ENCODE measurements around the gene ZNF277.

Gene ZNF277

DNA sequence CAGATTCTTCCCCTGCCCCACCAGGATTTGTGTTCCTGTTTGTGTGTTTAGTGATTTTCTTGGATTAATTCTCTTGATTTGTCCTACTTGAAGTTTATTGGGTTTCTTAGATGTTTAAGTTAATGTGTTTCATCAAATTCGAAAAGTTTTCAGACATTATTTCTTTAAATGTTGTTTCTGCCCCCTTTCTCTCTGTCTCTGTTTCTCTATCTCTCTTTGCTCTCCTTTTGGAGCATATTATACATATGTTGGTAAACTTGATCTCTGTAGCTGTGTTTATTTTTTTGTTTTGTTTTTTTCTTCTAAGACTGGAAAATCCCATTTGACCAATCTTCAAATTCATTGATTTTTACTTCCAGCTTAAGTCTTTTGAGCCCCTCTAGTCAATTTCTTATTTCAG lies 115.6 kb downstream of the ZNF277 start:
- TF ChIP-seq, protein P1, sequence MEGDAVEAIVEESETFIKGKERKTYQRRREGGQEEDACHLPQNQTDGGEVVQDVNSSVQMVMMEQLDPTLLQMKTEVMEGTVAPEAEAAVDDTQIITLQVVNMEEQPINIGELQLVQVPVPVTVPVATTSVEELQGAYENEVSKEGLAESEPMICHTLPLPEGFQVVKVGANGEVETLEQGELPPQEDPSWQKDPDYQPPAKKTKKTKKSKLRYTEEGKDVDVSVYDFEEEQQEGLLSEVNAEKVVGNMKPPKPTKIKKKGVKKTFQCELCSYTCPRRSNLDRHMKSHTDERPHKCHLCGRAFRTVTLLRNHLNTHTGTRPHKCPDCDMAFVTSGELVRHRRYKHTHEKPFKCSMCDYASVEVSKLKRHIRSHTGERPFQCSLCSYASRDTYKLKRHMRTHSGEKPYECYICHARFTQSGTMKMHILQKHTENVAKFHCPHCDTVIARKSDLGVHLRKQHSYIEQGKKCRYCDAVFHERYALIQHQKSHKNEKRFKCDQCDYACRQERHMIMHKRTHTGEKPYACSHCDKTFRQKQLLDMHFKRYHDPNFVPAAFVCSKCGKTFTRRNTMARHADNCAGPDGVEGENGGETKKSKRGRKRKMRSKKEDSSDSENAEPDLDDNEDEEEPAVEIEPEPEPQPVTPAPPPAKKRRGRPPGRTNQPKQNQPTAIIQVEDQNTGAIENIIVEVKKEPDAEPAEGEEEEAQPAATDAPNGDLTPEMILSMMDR (IDR thresholded peaks at IDR 0.05; ENCODE audit: low read depth, low read length) = no peak
- no peak for DNase-seq (ENCODE audit: low read depth in 2 of 2)
- H3K4me3 ChIP-seq (replicated peaks in 1 of 2; ENCODE audit: low read depth in 2 of 2, low read length in 2 of 2) = no peak overlapping the region

DNA sequence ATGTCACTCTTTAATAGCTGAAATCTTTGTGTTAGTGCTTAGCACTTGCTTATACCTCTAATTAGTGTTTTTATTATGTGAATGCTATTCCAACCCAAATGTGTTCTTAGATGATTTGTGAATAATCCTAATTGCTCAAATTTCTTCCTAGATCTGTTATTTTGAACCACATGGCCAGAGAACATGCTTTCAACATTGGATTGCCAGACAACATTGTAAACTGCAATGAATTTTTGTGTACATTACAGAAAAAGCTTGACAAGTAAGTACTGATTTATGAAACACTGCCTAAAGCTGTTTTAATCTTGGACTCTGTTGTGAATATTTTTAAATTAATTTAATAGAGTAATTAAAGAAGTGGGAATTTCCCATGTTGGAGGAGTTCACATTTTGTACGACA lies 121.1 kb downstream of the ZNF277 start:
- TF ChIP-seq, protein P1 (IDR thresholded peaks at IDR 0.05; ENCODE audit: low read depth, low read length) = no peak
- no peak for DNase-seq (ENCODE audit: low read depth in 2 of 2)
- H3K4me3 ChIP-seq (replicated peaks in 1 of 2; ENCODE audit: low read depth in 2 of 2, low read length in 2 of 2) = no peak overlapping the region

DNA sequence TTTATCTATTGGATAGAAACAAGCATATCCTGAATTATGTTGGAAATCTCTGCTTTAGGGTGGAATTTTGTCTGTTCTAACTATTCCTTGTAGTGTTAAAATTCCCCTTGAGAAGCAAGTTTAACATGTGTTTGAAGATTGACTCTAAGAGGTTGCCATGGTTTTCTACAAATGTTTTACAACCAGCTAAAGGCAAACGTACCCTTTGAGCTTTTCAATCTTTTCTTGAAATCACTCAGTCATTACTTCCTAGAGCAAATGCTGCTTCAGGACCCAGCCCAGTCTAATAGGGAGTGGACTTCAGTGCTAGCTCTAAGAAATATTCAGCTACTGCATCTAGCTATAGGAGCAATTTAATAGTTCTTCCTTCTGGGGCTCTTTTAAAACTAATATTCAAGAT lies 125.0 kb downstream of the ZNF277 start:
- TF ChIP-seq, protein P1 (IDR thresholded peaks at IDR 0.05; ENCODE audit: low read depth, low read length) = no peak
- no peak overlapping the region for H3K4me3 ChIP-seq (replicated peaks in 1 of 2; ENCODE audit: low read depth in 2 of 2, low read length in 2 of 2)
- no peak for DNase-seq (ENCODE audit: low read depth in 2 of 2)

DNA sequence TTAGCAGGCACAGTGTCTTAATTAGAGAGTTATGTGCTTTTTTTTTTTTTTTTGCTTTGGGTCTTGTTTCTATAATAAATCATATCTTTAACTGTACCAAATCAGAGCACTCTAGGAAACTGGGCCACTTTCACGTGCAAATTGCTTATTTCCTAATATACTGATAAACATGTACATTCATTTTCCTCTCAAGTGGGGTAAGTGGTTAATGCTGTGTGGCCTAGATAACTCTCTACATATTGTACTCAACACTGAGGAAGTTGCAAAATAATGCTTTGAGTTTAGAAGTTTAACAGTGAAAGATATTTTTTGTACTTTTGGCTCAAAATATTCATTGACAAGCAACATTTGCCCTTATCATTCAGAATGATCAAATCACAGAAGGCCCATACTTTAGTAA lies 127.9 kb downstream of the ZNF277 start:
- TF ChIP-seq, protein P1 (IDR thresholded peaks at IDR 0.05; ENCODE audit: low read depth, low read length) = no peak
- DNase-seq (ENCODE audit: low read depth in 2 of 2) = peak in 1 of 2 donors; percentile 52
- H3K4me3 ChIP-seq (replicated peaks in 1 of 2; ENCODE audit: low read depth in 2 of 2, low read length in 2 of 2) = no peak overlapping the region

DNA sequence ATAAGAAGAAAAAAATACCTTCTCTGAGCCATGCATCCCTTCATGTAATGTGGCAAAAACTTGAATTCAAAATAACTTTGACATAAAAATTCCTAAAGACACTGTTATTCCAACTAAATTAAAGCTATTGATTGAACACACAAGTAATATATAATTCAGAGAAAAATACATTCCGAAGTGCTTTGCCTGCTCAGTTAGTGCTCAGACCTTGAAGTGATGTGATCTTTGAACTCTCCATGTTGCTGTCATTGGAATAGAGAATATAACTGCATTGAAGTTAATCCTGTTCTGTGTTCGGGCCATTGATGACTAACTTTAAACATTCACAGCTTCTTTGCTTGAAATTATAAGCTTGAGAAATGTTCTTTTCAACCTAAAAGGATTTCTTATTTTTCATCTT lies 129.8 kb downstream of the ZNF277 start:
- TF ChIP-seq, protein P1 (IDR thresholded peaks at IDR 0.05; ENCODE audit: low read depth, low read length) = no peak
- DNase-seq (ENCODE audit: low read depth in 2 of 2) = no peak
- H3K4me3 ChIP-seq (replicated peaks in 1 of 2; ENCODE audit: low read depth in 2 of 2, low read length in 2 of 2) = no peak overlapping the region

DNA sequence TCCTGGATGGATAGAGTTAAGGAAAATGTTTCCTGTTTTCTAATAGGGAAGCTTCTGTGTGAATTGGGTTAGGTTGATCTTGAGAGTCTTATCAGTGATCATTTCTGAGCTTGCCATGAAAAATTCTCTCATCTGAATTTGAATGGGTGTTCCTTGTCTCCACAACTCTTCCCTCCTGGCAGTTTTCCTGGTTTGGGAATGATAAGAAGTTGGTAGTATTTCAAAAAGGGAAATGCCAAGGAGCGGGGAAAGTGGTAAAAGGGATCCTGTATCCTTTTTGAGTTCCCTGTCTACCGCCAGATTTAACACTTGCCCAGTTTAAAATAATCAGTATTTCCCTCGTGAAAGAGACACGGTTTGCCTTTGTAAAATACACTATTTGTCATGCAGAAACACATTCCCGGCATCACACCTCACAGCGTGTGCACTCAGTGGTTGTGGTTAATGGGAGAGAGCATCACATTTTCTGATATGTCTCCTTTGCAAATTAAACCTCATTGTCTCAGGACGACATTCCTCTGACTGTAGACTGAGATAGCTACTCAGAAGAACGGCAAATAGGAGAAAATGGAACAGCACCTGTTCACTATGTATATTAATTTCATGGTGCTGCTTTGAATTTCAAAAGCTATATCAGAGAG lies 130.6 kb downstream of the ZNF277 start:
- H3K4me3 ChIP-seq (replicated peaks in 1 of 2; ENCODE audit: low read depth in 2 of 2, low read length in 2 of 2) = no peak overlapping the region
- peak in 1 of 2 donors; percentile 38 for DNase-seq (ENCODE audit: low read depth in 2 of 2)
- TF ChIP-seq, protein P1 (IDR thresholded peaks at IDR 0.05; ENCODE audit: low read depth, low read length) = no peak

DNA sequence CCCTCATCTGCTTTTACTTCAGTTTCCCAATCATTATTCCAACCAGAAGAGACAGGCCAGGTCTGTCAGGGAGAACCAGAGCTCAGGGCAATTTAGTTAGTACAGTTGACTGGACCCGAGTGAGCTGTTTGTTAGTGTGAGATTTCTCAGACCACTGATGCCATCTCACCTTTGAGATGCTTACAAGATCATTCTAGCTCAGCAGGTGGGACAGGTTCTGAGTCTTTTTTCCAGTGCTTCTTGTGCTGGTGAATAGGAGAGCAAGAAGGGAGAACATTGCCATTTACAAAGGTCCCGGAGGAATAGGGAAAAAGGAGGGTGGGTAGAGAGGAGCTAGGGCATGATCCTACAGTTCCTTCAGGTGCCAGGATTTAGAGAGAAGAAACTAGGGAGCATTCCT lies 131.4 kb downstream of the ZNF277 start:
- DNase-seq (ENCODE audit: low read depth in 2 of 2) = no peak
- TF ChIP-seq, protein P1 (IDR thresholded peaks at IDR 0.05; ENCODE audit: low read depth, low read length) = no peak
- H3K4me3 ChIP-seq (replicated peaks in 1 of 2; ENCODE audit: low read depth in 2 of 2, low read length in 2 of 2) = no peak overlapping the region

All from cardiac fibroblast (primary cell).